Measurements from ENCODE around the gene CCND2.

Gene CCND2

DNA sequence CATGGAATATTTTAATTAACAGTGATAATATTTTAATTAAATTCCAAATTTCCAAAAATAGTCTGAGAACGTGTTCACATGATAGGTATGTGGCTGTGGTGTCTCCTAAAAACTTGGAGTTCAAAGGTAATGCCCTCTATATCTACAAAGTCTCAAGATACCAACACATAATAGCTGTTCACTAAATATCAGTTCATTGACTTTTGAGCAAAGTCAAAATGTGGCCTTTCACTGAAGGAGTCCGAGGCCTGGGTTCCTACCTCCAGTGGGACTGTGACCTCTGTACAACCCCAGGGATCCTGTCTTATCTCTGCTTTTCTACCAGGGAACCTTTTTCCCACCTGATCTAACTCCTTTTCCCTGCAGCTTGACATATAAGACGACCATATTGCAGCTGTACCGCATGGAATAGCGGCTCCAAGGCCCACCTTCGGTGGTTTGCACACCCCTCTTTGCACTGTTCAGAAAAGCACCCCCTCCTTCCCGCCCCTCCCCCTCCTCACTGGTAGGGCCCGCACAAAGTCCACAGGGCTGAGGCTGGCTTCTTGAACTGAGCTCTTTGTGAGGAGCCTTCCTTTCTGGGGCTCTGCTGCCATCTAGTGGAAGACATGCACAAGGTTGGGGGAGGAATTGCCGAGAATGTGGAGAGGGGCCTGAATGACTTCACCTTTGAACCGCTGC is 3.1 kb downstream of the CCND2 start:
- peak; percentile 80 for DNase-seq (ENCODE audit: low read depth)

DNA sequence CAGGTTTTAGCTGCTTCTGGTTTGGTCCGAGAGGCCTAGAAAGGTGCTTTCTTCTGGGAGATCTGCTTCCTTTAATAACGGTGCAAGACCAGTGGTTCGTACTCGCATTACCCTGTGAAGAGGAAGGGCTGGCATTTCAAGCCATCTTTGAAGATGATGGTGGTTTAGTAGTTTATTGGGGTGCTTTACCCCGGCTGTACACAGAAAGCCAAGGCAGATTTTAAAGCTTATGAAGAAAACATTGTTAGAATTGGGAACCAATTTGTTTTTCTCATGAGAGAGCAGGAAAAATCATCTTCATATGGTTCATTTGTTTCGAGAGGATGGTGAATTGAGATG is 3.6 kb downstream of the CCND2 start:
- no peak for DNase-seq (ENCODE audit: low read depth)

DNA sequence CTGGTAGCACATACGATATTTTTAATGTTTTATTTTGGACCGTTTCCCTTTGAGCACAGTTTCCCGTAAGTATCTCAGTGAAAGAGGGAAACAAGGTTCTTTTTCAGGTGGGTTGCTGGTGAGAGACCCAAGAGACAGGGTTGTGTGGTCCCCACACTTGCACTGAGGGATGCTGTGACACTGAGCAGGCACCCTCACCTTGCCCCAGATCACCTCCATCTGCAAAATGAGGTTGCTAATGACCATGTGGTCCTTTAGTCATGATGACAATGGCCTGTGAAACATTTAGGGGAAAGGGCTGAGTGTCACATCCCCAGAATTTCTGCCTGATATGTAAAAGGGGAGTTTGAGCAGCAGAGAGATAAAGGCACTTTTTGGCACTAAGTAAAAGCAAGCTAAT is 4.3 kb downstream of the CCND2 start:
- no peak for DNase-seq (ENCODE audit: low read depth)

DNA sequence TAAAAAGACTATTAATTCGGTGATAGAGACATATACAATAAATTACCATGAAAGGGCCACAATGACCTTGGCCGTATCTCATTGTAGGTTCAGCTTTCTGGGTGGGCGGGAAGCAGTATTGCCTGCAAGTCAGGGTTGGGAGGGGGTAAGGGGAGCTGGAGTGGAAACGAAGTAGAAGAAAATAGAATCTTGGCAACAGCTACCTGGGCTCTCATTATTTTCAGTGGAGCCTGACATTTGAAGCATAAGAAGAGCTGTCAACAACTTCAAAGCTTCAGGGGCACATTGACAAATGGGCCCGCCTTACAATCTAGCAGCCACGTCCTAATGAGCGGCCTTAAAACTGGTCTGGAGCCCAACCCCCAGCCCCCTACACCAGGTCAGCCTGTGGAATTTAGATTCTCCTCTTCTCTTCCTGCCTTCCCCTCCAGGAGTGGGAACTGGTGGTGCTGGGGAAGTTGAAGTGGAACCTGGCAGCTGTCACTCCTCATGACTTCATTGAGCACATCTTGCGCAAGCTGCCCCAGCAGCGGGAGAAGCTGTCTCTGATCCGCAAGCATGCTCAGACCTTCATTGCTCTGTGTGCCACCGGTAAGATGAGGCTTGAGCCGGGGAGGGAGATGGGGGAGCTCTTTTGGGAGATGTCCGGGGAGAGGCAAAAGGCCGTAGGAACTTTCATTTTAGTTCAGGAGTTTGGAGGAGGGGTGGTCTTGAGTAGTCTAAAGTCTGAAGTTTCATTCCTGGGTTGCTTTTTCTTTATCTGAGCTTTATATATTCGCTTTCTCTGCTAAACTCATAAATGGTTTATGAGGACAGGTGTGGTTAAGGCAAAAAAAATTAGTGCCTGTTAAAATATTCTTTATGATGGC is 5.0 kb downstream of the CCND2 start:
- no peak for DNase-seq (ENCODE audit: low read depth)

DNA sequence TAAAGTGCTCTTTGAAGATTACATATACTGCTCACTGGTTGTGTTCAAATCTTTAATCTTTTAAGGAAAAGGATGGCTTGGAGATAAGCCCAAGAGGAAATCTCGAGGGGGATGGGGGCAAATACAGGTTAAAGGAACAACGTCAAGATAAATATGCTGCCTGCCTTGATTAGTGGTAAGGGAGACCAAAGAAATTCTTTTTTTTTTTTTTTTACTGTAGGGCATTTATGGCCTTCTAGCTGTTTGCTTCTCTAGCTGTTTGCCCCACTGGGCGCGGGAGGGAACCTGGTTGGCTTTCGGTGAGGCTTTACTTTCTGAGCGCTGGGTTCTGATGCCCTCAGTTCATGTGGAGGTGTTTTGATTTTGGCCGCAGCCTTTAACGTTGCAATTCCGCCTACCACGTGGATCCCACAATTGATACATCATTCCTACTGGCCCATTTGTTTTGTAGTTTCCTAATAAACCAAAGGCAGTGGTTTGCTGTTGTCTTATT is 5.7 kb downstream of the CCND2 start:
- DNase-seq (ENCODE audit: low read depth) = no peak

DNA sequence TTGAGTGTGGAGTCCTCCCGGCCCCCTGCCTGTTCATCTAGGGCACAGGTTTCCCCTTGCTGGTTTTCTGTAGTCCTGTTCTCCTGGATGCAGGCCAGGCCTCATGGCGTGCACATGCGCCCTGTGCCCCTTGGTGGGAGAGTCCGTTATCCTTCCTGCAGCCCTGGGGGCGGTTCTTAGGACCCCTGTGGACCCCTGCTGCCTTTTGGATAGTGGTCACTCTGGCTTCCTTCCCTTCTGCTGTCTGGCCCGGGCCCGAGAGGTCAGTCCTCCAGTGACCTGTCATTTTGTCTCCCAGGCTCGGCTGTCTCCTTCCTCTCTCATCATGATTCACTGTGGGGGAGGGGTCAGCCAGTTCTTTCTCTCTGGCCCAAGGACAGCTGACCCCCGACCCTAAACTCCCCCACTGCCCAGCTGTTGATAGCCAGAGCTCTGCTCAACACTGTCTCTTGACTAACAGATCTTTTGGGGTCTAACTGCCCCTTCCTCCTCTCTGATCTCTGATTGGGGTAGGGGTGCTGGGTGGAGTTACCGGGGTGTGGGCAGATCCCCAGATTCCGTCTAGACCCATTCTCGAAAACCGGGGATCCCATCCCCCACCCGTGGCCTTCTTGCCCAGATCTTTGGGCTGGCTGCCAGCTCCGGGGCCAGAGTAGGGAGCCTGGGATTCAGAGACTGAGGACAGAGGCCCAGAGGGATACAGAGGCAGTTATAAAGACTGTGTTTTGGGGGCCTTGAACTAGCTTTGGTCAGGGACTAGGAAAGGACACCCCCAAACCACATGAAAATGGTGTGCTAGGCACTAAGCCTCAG is 7.0 kb downstream of the CCND2 start:
- DNase-seq (ENCODE audit: low read depth) = no peak

DNA sequence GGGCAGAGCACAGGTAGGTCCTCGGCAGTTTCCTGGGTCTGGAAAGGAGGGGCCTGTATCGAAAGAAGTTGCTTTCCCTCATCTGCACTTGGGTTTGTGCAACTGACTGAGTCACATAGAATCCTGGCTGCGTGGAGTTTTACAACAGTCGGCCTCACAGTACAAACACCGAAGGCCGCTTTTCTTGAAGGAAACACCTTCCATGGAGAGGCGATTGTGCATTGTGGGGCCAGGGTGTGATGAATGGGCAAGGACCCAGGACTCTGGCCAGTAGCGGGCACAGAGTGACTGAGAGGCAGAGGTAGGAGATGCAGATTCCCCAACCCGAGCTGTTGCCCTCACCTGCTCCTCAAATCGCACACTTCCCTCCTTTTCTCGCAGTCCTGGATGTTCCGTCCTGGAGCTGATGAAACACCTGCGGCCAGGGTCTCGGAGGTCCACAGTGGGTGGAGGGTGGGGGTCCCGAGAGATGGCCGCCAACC is 7.7 kb downstream of the CCND2 start:
- no peak for DNase-seq (ENCODE audit: low read depth)

DNA sequence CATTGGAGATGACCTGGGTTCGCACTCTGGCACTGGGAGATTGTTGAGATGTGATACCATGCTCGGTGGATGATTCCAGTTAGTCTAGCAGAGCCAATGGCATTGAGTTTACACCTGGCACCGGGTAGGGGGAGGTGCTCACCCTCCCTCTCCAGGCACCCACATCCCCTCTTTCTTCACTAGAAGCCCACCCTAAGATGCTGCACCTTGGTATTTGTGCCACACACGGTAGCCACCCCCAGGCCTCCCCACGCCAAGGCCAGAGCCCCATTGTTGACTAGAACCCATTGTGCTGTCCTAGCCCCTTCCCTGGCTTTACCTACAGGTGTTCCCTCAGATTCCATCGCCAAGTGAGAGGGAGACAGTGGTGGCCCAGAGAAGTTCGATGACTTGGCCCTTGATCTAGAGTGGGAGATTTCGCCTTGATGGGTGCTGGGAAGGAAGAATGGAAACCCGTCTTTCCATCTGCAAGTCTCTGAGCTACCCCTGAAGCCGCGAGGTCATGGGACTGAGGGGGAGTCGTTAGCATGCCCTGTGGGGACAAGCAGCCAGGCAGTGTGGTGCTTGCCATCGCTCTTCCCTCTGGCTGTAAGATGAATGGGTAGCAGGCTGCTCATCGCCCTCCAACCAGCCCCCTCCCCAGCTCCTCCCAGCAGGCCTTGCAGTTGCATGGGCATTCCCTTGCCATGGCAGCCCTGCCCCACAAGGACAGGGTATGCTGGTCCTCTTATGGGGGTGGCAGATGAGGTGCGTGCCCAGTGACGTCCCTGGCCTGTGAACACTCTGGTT is 8.7 kb downstream of the CCND2 start:
- DNase-seq (ENCODE audit: low read depth) = no peak

DNA sequence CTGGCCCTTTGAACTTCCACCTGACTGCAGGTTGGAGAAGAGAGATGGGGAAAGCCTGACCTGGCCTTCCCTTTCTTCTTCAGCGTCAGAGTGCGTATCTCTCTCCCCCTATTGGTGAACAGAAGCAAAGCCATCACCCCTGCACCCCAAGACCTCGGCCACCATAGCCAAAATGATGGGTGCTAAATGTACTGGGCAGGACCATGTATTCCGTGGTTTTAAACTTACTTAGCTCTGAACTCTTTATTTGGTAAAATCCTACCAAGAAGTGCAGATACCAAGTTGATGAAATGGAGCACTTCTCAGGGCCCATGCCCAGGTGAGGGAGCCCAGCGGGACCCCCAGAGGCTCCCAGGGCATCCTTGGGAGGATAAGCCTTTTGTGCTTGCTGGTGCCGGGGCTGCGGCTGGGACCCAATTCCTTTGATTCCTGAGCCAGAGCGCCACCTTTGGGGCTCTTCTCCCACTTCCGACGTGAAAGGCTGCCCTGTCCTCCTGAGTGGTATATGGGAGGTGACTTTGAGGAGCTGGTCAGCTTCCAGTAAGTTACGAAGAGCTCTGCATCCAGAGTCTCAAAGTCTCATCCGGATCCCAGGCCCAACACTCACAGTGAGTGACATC is 9.4 kb downstream of the CCND2 start:
- no peak for DNase-seq (ENCODE audit: low read depth)

DNA sequence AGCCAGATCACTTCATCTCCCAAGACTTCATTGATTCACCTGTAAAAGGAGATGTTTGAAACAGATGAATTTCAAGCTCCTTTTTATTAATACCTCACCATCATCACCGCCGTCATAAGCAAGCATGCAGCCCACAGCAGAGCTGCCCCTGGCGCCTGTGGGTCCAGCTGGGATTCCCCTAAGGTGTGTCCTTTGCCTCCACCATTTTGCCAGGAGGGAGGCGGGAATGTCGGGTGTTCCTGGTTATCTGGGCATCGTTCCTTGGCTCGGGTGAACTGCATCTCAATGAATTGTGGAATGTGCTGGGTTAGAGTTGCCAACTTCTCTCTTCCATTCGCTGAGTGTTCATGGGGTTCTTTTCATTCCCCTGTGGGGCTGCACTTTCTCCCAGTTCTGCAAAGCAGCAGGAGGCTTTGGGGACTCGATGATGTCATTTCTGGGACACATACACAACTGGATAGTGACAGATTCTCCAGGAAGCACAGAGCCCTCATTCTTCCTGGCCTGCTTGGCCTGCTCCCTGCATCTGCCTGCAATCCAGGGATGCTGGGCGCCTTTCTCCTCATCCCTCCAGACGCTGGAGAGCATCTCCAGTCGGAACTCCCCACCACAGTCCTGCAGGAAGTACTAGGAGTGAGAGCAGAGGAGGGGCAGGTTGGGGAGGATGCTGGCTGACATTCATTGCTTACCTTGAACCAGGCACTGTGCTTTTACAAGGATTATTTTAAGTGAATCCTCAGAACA is 10.1 kb downstream of the CCND2 start:
- DNase-seq (ENCODE audit: low read depth) = no peak

DNA sequence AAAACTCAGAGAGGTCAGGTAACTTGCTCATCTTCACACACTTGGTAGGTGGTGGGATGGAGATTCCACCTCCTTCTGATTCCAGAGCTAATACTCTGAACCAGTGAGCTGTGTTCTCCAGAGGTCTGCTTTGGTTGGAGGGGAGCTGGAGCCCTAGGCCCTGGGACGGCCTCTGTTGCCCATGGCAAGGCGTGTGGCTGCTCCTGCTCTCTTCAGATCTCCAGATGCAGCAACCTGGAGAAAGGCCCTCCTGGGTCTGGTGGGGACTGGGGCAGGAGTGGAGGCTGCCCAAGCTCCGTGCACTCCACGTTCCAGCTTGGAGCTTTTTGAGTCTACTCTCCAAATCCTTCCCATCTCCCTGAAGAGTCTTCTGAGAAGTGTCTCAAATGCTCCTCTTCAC is 10.7 kb downstream of the CCND2 start:
- DNase-seq (ENCODE audit: low read depth) = no peak

DNA sequence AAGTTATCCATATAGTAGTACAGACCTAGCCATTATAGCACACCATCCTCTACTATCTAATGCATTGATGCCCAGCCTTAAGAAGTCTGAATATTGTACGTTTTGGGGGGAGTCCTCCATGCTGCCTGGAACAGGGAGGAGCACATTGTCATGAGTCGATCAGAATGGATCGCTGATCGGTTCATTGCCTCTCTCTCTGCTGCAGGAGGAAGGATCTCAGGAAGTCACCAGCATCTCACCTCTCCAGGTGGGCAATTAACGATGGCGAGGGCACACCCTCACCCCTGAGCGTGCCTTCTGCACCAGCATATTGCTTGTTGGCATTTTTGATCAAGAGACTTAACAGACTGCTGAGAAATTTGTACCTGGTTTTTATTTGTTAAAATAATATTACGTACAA is 11.5 kb downstream of the CCND2 start:
- DNase-seq (ENCODE audit: low read depth) = no peak

DNA sequence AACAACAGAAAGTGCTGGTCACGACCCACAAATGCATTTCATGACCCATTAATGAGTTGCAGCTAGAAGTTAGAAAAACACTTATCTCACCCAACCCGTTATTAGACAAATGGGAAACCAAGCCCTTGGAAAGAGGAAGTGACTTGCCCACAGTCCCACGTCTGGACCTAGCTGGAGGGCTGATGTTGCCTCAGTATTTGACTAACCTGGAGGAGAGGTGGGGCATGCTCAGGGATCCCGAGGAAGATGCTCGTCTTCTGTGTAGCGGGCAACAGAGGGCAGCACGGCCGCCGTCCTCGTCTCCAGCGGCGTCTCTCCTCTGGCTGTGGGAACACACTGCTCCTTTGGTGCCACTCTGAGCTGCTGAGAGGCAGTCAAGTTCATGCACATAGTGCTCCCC is 12.7 kb downstream of the CCND2 start:
- no peak for DNase-seq (ENCODE audit: low read depth)

DNA sequence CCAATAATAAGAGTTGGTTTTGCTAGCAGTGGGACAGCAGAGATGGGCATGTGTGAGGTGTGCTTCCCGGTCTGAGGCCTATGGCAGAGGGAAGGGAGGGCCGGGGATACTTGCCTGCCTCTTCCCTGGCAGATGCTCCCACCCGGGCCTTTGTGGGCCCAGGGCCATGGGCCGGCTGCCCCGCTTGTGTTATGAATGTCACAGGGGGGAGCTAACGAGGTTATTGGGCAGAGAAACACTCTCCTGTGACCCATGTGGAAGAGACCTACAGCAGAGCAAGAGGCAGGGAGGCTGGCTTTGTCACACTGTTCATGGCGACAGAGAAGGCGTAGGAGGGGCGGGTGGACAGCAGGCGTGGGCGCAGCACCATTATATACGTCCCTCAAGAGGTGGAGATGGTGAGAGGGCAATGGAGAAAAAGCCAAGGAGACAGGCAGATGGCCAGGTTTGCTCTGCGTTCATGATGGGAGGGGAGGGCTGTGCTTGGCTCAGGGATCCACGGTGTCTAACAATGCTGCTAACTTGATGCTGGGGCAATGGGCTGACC is 13.3 kb downstream of the CCND2 start:
- DNase-seq (ENCODE audit: low read depth) = no peak

DNA sequence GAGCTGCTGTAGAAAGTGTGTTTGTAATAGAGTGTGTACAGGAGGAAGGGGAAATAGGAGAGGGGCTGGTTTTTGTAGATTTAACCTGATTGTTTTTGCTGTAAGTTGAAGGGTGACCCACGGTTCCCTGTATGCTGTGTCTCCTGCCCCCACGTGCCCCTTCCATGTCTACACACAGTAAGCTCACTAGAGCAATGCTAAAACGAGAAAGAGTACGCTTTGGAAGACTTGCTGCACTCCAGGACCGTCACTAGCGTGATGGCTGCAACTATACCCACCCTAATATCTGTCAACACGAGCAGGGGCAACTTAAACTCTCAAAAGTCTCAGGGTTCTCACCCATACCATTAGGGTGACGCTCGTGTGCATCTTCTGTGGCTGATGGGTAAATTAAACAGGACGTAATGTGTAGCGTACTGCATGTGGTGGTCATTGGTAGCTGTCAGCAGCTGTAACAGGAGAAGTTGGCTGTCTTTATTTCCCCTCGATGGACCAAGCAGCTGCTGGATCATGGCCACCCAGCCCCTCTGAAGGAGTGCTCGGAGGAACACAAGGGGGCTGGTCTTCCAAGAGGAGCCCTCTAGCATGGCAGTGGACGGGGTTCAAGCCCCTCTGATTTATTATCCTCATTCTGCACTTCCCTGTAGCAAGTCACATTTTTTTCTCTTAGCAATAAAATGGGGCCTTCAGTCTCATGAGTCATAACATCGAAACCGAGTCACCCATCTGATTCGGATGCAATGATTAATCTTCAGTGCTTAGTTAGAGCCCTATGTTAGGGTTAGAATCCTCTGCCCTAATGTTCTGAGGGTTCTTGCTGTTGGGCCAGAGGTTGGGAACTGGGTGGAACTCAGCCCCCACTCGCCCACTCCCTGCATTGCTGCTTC is 14.0 kb downstream of the CCND2 start:
- DNase-seq (ENCODE audit: low read depth) = peak; percentile 19

DNA sequence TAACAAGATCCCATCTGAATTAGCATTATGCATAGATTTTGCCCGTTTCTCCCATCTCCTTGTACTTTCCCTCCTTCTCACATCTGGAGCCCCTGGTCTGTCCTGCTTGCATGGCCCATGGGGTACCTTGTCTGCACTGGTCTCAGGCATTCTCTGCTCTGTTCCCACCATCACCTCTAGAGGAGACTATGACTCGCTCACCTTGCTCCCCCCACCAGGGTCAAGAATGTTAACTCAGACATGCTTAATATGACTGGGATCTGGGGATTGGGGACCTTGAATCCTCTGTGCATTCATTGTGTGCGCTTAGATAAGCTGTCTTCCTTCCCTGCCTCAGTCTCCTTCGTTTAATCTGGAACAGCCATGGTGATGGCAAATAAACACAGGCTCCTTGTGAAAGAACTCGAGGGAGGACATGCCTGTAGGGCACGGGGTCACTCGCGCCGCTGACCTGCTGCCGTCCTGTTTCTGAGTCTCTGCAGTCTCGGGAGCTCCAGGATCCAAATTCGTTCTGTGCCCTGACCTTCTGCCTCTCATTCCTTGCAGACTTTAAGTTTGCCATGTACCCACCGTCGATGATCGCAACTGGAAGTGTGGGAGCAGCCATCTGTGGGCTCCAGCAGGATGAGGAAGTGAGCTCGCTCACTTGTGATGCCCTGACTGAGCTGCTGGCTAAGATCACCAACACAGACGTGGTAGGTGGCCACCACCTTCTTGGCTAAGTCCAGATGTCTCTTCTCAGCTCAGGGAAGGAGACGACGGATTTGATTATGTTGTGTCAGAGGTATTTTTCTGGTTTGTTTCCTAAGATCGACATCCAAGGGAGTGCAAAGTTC is 15.0 kb downstream of the CCND2 start:
- DNase-seq (ENCODE audit: low read depth) = no peak

DNA sequence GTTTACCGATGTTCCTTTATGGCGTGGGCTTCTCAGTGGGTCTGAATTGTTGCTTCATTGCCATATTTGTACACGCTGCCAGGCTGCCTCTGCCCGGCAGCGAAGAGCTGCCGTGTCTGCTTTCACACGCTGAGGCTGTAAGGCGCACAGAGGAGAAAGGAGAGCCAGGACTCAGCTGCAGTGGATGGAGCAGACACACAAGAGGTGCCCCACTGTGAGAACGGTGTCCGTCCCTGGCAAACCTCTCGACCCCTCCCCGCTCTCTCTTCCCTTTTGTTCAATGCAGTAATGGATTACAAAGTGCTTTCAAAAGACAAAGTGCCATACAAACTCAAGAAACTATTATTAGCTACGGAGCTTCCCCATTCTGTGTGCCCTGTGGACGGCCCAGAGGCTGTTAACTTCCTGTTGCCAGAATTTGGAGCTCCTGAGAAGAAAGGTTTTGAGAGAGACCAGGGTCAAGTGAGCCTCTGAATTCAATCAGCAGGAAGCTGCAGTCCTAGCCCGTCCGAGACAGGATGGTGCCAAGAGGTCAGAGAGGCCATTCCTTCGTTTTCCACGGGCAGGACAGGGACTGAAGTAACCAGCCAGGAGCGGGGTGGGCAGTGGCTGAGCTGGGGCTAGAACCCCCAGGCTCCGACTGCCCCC is 15.8 kb downstream of the CCND2 start:
- DNase-seq (ENCODE audit: low read depth) = no peak
